ENCODE measurements around the gene SERPINB10. TPM values are rescaled to one million over a fixed set of nuclear protein-coding genes. Genes with fewer than 3 reads are reported as not detected.

The SERPINB10 gene
- total RNA-seq, 1 experiment from 2014 or later, result not detected

DNA sequence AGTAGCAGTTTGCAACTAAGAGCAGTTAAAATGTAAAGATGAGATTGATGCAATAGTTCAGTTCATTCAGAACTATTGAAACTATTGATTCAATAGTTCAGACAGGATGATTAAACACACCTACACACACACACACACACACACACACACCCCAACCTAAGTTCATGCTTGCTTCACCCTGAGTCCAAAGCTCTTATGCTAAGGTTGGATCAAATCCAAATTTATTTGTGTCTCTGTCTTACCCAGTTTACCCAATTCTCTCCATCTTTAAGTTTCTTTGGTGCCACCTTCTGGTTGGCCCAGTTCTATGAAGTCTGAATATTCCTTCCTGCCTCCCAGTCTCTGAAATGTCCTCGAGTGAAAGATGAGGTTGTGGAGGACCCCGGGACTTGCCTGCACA lies 67.2 kb downstream of the SERPINB10 start:
- Mint-ChIP-seq H3K27ac (ENCODE audit: unreplicated experiment) (no peak overlapping the region), H3K27me3 (ENCODE audit: insufficient read depth, unreplicated experiment) (no peaks in the 10 kb centered on the region), H3K4me3 (ENCODE audit: unreplicated experiment) (no peak overlapping the region), H3K9me3 (ENCODE audit: unreplicated experiment) (no peaks in the 10 kb centered on the region), H3K4me1 (ENCODE audit: low read depth, unreplicated experiment) (no peaks in the 10 kb centered on the region), H3K36me3 (ENCODE audit: insufficient read depth, unreplicated experiment) (peaks cover 9% of the 10 kb centered on the region)
- Histone ChIP-seq H3K4me3 (ENCODE audit: low read depth, low read length) (no peak overlapping the region), H3K9me3 (no peaks in the 10 kb centered on the region), H3K4me1 (no peaks in the 10 kb centered on the region), H3K36me3 (ENCODE audit: control insufficient read depth, insufficient read depth, low read length) (no peaks in the 10 kb centered on the region), H3K27me3 (replicated peaks; ENCODE audit: control insufficient read depth, insufficient read depth, low read length) (no peaks in the 10 kb centered on the region)
- intact Hi-C loops (cut with micrococcal nuclease; ENCODE audit: unreplicated experiment), result loop anchor here (1.0 kb wide), 1 partner anchor 12 kb away; no protein-coding TSS in a partner anchor
- CTCF ChIA-PET, result no interaction called here
- DNase-seq, result no peak
- POLR2A ChIA-PET, result no interaction called here
- TF ChIP-seq, protein P1, sequence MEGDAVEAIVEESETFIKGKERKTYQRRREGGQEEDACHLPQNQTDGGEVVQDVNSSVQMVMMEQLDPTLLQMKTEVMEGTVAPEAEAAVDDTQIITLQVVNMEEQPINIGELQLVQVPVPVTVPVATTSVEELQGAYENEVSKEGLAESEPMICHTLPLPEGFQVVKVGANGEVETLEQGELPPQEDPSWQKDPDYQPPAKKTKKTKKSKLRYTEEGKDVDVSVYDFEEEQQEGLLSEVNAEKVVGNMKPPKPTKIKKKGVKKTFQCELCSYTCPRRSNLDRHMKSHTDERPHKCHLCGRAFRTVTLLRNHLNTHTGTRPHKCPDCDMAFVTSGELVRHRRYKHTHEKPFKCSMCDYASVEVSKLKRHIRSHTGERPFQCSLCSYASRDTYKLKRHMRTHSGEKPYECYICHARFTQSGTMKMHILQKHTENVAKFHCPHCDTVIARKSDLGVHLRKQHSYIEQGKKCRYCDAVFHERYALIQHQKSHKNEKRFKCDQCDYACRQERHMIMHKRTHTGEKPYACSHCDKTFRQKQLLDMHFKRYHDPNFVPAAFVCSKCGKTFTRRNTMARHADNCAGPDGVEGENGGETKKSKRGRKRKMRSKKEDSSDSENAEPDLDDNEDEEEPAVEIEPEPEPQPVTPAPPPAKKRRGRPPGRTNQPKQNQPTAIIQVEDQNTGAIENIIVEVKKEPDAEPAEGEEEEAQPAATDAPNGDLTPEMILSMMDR (IDR thresholded peaks at IDR 0.05; ENCODE audit: insufficient read depth in 1 of 2, low read depth in 1 of 2, low read length in 1 of 2, severe bottlenecking in 1 of 2, unreplicated experiment in 1 of 2), result no peak
- BruUV-seq (replicated peaks), result no TSS peak

DNA sequence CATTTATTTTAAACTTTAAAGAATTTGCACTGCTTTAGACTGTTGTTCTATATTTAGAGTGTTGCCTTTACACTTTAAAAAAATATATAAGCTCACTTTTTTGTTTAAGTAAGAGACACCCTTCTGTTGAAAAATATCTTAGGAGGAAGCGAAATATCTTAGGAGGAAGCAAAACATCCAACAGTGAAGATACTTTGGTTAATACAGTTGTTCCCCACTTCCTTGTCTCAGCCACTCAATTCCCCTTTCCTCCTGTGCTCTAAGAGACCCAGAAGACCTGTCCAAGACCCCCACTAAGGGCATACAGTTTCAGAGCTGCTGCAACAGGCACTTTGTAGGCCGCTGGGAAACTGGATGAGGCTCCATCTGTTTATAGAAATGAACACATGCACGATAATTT lies 67.9 kb downstream of the SERPINB10 start:
- Histone ChIP-seq H3K36me3 (ENCODE audit: control insufficient read depth, insufficient read depth, low read length) (no peaks in the 10 kb centered on the region), H3K4me3 (ENCODE audit: low read depth, low read length) (no peak overlapping the region), H3K9me3 (no peaks in the 10 kb centered on the region), H3K4me1 (no peaks in the 10 kb centered on the region), H3K27me3 (replicated peaks; ENCODE audit: control insufficient read depth, insufficient read depth, low read length) (no peaks in the 10 kb centered on the region)
- H3K27me3 Mint-ChIP-seq (ENCODE audit: insufficient read depth, unreplicated experiment), result no peaks in the 10 kb centered on the region
- ChIA-PET CTCF (no interaction called here), POLR2A (no interaction called here)
- peaks cover 7% of the 10 kb centered on the region for H3K36me3 Mint-ChIP-seq (ENCODE audit: insufficient read depth, unreplicated experiment)
- H3K27ac Mint-ChIP-seq (ENCODE audit: unreplicated experiment), result no peak overlapping the region
- no peak overlapping the region for H3K4me3 Mint-ChIP-seq (ENCODE audit: unreplicated experiment)
- TF ChIP-seq, protein P1 (IDR thresholded peaks at IDR 0.05; ENCODE audit: insufficient read depth in 1 of 2, low read depth in 1 of 2, low read length in 1 of 2, severe bottlenecking in 1 of 2, unreplicated experiment in 1 of 2), result no peak
- no peaks in the 10 kb centered on the region for H3K9me3 Mint-ChIP-seq (ENCODE audit: unreplicated experiment)
- BruUV-seq (replicated peaks), result no TSS peak
- H3K4me1 Mint-ChIP-seq (ENCODE audit: low read depth, unreplicated experiment), result no peaks in the 10 kb centered on the region
- intact Hi-C loops (cut with micrococcal nuclease; ENCODE audit: unreplicated experiment), result loop anchor here (1.0 kb wide), 1 partner anchor 12 kb away; no protein-coding TSS in a partner anchor
- DNase-seq, result no peak

DNA sequence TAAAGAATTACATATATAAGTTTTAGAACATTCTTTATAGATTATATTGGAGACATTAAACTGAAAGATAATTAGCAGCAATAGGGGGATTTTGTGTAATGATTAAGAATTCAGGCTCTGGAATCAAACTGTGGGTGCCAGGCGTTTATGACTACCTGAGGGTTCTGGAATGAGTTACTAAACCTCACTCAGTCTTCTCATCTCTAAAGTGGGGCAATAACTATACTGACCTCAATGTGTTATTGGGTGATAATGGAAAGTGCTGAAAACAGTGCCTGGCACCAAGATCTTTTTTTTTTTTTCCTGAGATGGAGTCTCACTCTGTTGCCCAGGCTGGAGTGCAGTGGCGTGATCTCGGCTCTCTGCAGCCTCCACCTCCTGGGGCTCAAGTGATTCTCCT lies 69.3 kb downstream of the SERPINB10 start:
- H3K27me3 Mint-ChIP-seq (ENCODE audit: insufficient read depth, unreplicated experiment), result no peaks in the 10 kb centered on the region
- no peaks in the 10 kb centered on the region for H3K9me3 Mint-ChIP-seq (ENCODE audit: unreplicated experiment)
- Histone ChIP-seq H3K27me3 (replicated peaks; ENCODE audit: control insufficient read depth, insufficient read depth, low read length) (no peaks in the 10 kb centered on the region), H3K36me3 (ENCODE audit: control insufficient read depth, insufficient read depth, low read length) (no peaks in the 10 kb centered on the region), H3K9me3 (no peaks in the 10 kb centered on the region), H3K4me3 (ENCODE audit: low read depth, low read length) (no peak overlapping the region), H3K4me1 (no peaks in the 10 kb centered on the region)
- DNase-seq, result no peak
- POLR2A ChIA-PET, result no interaction called here
- no peaks in the 10 kb centered on the region for H3K4me1 Mint-ChIP-seq (ENCODE audit: low read depth, unreplicated experiment)
- no peak overlapping the region for H3K4me3 Mint-ChIP-seq (ENCODE audit: unreplicated experiment)
- H3K36me3 Mint-ChIP-seq (ENCODE audit: insufficient read depth, unreplicated experiment), result no peaks in the 10 kb centered on the region
- intact Hi-C loops (cut with micrococcal nuclease; ENCODE audit: unreplicated experiment), result no loop called here
- no TSS peak for BruUV-seq (replicated peaks)
- TF ChIP-seq, protein P1 (IDR thresholded peaks at IDR 0.05; ENCODE audit: insufficient read depth in 1 of 2, low read depth in 1 of 2, low read length in 1 of 2, severe bottlenecking in 1 of 2, unreplicated experiment in 1 of 2), result no peak
- H3K27ac Mint-ChIP-seq (ENCODE audit: unreplicated experiment), result no peak overlapping the region
- CTCF ChIA-PET, result no interaction called here

All from Caco-2 (cell line).